K562 (cell line): ENCODE data around the gene CNTN5. TPM values are rescaled to one million over a fixed set of nuclear protein-coding genes. Genes with fewer than 3 reads are reported as not detected.

Experiments used
- ATAC-seq: fragments of 200-7000 bp; cut with Tn5 transposase; 3 replicates; pipeline ENCODE4 v1.9.1; 2020; ENCODE audit warnings: moderate library complexity
- BruUV-seq: library from RNA; stranded (reverse); fragments of 400-500 nt; replicated peaks from 2 replicates; lab custom pipeline; 2021; lab: Mats Ljungman, UMichigan
- CTCF ChIA-PET: fragments of 300-600 bp; formaldehyde crosslinking; extraction: SDS; loops from one replicate; lab custom pipeline; 2021; ENCODE audit warnings: low intra/inter-chr PET ratio; lab: Yijun Ruan, JAX
- POLR2A ChIA-PET: fragments of 300-600, 350-650 bp; sonication (Branson Sonifier 250); formaldehyde crosslinking; extraction: SDS; loops from one replicate; lab custom pipeline; 2021; ENCODE audit warnings: antibody characterized with exemption, inconsistent platforms; lab: Yijun Ruan, JAX
- DNase-seq, 4 experiments: peaks; one replicate each; pipeline versions ENCODE4 v3.0.0 to v3.0.0-alpha.2; 2011 to 2018; ENCODE audit warnings: low spot score in 3 of 4, mixed read lengths in 3 of 4; ENCODE audit errors: extremely low read depth in 1 of 4
- FAIRE-seq: peaks from 2 replicates; lab custom pipeline; 2011; peaks lifted over from hg19 to GRCh38; lab: Jason Lieb, UNC
- H2AFZ ChIP-seq: 2 replicates; pipeline ENCODE4 v1.6.0; 2011; ENCODE audit warnings: low read depth, low read length, control low read depth, inconsistent platforms
- H3K27ac ChIP-seq: fragments of 200-600 bp; 3 replicates; pipeline ENCODE4 v1.8.0; 2011; ENCODE audit warnings: low read depth, mild to moderate bottlenecking, control low read depth, inconsistent platforms, low read length, moderate library complexity, mixed read lengths; ENCODE audit errors: extremely low read depth
- H3K27me3 ChIP-seq, 2 experiments: fragments of 300-600 bp in 1 of 2; 2 replicates in 1 of 2; 3 replicates in 1 of 2; pipeline versions ENCODE4 v1.6.0 to v1.8.0; 2011; ENCODE audit warnings: inconsistent platforms in 2 of 2, low read length in 2 of 2, mild to moderate bottlenecking in 1 of 2, mixed read lengths in 1 of 2, moderate library complexity in 1 of 2; ENCODE audit not compliant: control insufficient read depth in 2 of 2, insufficient read depth in 2 of 2
- H3K36me3 ChIP-seq: fragments of 300-600 bp; 3 replicates; pipeline ENCODE4 v1.8.0; 2011; ENCODE audit warnings: mild to moderate bottlenecking, low read length, inconsistent platforms; ENCODE audit not compliant: control insufficient read depth, insufficient read depth
- H3K4me1 ChIP-seq, 2 experiments: fragments of 200-600 bp in 1 of 2; replicated peaks in 1 of 2; 2 replicates in 1 of 2; 3 replicates in 1 of 2; pipeline versions ENCODE4 v1.5.1 to v1.8.0; 2011; ENCODE audit warnings: inconsistent platforms in 2 of 2, low read length in 2 of 2, mild to moderate bottlenecking in 1 of 2, mixed read lengths in 1 of 2, moderate library complexity in 1 of 2; ENCODE audit not compliant: control insufficient read depth in 2 of 2, insufficient read depth in 2 of 2
- H3K4me2 ChIP-seq: 2 replicates; pipeline ENCODE4 v1.6.1; 2011; ENCODE audit warnings: low read length, control low read depth, inconsistent platforms, mixed read lengths; ENCODE audit not compliant: insufficient read depth
- H3K4me3 ChIP-seq: fragments of 200-600 bp; sonication (generic), shearing (Covaris generic); 2 replicates; pipeline ENCODE4 v1.5.1; 2016; ENCODE audit warnings: control low read depth, inconsistent platforms
- H3K79me2 ChIP-seq: fragments of 200-600 bp; 3 replicates; pipeline ENCODE4 v1.8.0; 2011; ENCODE audit warnings: low read length, inconsistent platforms; ENCODE audit not compliant: control insufficient read depth, insufficient read depth
- H3K9ac ChIP-seq, 2 experiments: 2 replicates each; pipeline versions ENCODE4 v1.6.0 to v1.6.1; 2011; ENCODE audit warnings: low read depth in 2 of 2, low read length in 2 of 2, control low read depth in 1 of 2, inconsistent platforms in 1 of 2, mild to moderate bottlenecking in 1 of 2, mixed read lengths in 1 of 2; ENCODE audit not compliant: insufficient read depth in 1 of 2
- H3K9me1 ChIP-seq: one replicate; pipeline ENCODE4 v1.6.0; 2011; ENCODE audit warnings: inconsistent platforms, mild to moderate bottlenecking, low read length, moderate library complexity; ENCODE audit not compliant: control insufficient read depth, insufficient read depth
- H3K9me3 ChIP-seq: replicated peaks from 2 replicates; pipeline ENCODE4 v1.5.1; 2011; ENCODE audit warnings: low read depth, low read length, inconsistent platforms; ENCODE audit not compliant: control insufficient read depth, insufficient read depth
- H4K20me1 ChIP-seq: replicated peaks from 2 replicates; pipeline ENCODE4 v1.6.1; 2011; ENCODE audit warnings: low read length, inconsistent platforms, mixed read lengths; ENCODE audit not compliant: control insufficient read depth, insufficient read depth
- FOS ChIP-seq: IDR thresholded peaks from 3 replicates; pipeline ENCODE4 v1.6.1; 2011; ENCODE audit not compliant: insufficient read length; ENCODE audit errors: extremely low read depth
- FOSL1 ChIP-seq: fragments of 200-800 bp; sonication (Bioruptor generic); conservative IDR thresholded peaks from 2 replicates; pipeline ENCODE4 v1.6.1; 2016; ENCODE audit warnings: missing genetic modification characterization, missing compliant biosample characterization
- HDGF ChIP-seq: fragments of 450-650 bp; IDR thresholded peaks from 2 replicates; pipeline ENCODE4 v1.6.1; 2016
- MXI1 ChIP-seq: IDR thresholded peaks from 2 replicates; pipeline ENCODE4 v1.6.1; 2011; ENCODE audit warnings: low read depth, mild to moderate bottlenecking, improper control_type of control experiment, low read length
- NFXL1 ChIP-seq: fragments of 450-650 bp; formaldehyde crosslinking; IDR thresholded peaks from 2 replicates; pipeline ENCODE4 v1.4.0; 2021; ENCODE audit warnings: mild to moderate bottlenecking
- NONO ChIP-seq, 2 experiments: fragments of 200-400 bp in 1 of 2; fragments of 450-650 bp in 1 of 2; formaldehyde crosslinking in 1 of 2; IDR thresholded peaks; 2 replicates each; pipeline ENCODE4 v1.6.1; 2017; ENCODE audit warnings: low read depth in 2 of 2, mild to moderate bottlenecking in 2 of 2, moderate library complexity in 2 of 2, low read length in 1 of 2
- POLR2AphosphoS2 ChIP-seq: IDR thresholded peaks from 2 replicates; pipeline ENCODE4 v1.6.1; 2012; ENCODE audit warnings: low read length, improper control_type of control experiment
- RCOR1 ChIP-seq, 2 experiments: IDR thresholded peaks; 2 replicates each; pipeline ENCODE4 v1.6.1; 2012; ENCODE audit warnings: low read depth in 2 of 2, low read length in 2 of 2, borderline replicate concordance in 1 of 2, improper control_type of control experiment in 1 of 2
- SAP30 ChIP-seq: fragments of 200-600 bp; sonication (generic); IDR thresholded peaks from 2 replicates; pipeline ENCODE4 v1.6.1; 2012; ENCODE audit warnings: borderline replicate concordance, low read depth, mild to moderate bottlenecking, moderate library complexity, low read length, control low read depth, inconsistent platforms; ENCODE audit not compliant: insufficient read depth, poor library complexity, severe bottlenecking
- SIX5 ChIP-seq, 2 experiments: IDR thresholded peaks; 2 replicates each; pipeline ENCODE4 v1.6.1; 2011; ENCODE audit warnings: low read length in 2 of 2, borderline replicate concordance in 1 of 2, low read depth in 1 of 2, mild to moderate bottlenecking in 1 of 2, moderate library complexity in 1 of 2; ENCODE audit not compliant: insufficient read depth in 1 of 2
- SMAD4 ChIP-seq: fragments of 250-450 bp; sonication (Bioruptor Pico); conservative IDR thresholded peaks from 2 replicates; pipeline ENCODE4 v1.8.0; 2021; ENCODE audit warnings: inconsistent platforms, mild to moderate bottlenecking, moderate library complexity
- ZNF780A ChIP-seq: fragments of 250-450 bp; sonication (Bioruptor Pico); IDR thresholded peaks from 2 replicates; pipeline ENCODE4 v1.5.0; 2021; ENCODE audit warnings: mild to moderate bottlenecking
- WGBS: fragments of 100-300 bp; shearing (Covaris generic); methylation state at CpG from one replicate; pipeline ENCODE4 v1.1.6; 2016; ENCODE audit warnings: low coverage, mixed read lengths; ENCODE audit not compliant: insufficient coverage; ENCODE audit errors: missing lambda C conversion rate; 5-methylcytosine and 5-hydroxymethylcytosine counted together
- in situ Hi-C: fragments of 300-500 bp; cut with MboI; formaldehyde crosslinking; loops from 4 replicates; pipeline ENCODE4 v1.15.0; 2018; ENCODE audit warnings: inconsistent platforms, mixed read lengths
- intact Hi-C: fragments of 100-400 bp; cut with micrococcal nuclease; formaldehyde crosslinking; loops from 2 replicates; pipeline ENCODE4 v1.14.2; 2022
- polyA plus RNA-seq, 8 experiments: library from polyadenylated mRNA; depleted of rRNA in 4 of 8; stranded (reverse) in 5 of 8; unstranded in 3 of 8; fragments of >200 nt; fragmentation: Nextera tagmentation in 2 of 8; fragmentation: Illumina TruSeq in 1 of 8; extraction: Ambion mirVana in 2 of 8; extraction: Trizol in 1 of 8; gene quantifications; 2 replicates each; pipeline versions ENCODE4 v1.2.1 to v1.2.3, GENCODE V29; 2011 to 2014; ENCODE audit warnings: inconsistent platforms in 1 of 8, missing spikeins in 1 of 8
- total RNA-seq, 7 experiments: library from RNA; depleted of rRNA in 6 of 7; stranded (reverse); fragments of >200 nt in 6 of 7; fragmentation: Illumina TruSeq in 2 of 7; extraction: Trizol in 2 of 7; gene quantifications; 2 replicates each; pipeline versions ENCODE4 v1.2.1 to v1.2.3, GENCODE V29; 2011 to 2021; ENCODE audit warnings: low replicate concordance in 1 of 7
- TF ChIP-seq, protein P1 (sequence below): fragments of 450-650 bp; IDR thresholded peaks from 2 replicates; pipeline ENCODE4 v1.6.1; 2016; ENCODE audit warnings: low read depth, mild to moderate bottlenecking, moderate library complexity

Gene CNTN5
- total and polyA plus RNA-seq, 9 of the 15 experiments (the other 6 are each of a cell fraction or from before 2014, with no cell fraction given), result 0.03 TPM; not detected in 8

- TF ChIP-seq HDGF (no peak), NONO (IDR thresholded peaks at IDR 0.05; ENCODE audit: low read depth in 2 of 2, low read length in 1 of 2) (no peak), SMAD4 (CRISPR knock-in tag) (no peak)
Observed at GRCh38 chr11:99548264-99548663, 527.5 kb downstream of the CNTN5 start (continued).

DNA sequence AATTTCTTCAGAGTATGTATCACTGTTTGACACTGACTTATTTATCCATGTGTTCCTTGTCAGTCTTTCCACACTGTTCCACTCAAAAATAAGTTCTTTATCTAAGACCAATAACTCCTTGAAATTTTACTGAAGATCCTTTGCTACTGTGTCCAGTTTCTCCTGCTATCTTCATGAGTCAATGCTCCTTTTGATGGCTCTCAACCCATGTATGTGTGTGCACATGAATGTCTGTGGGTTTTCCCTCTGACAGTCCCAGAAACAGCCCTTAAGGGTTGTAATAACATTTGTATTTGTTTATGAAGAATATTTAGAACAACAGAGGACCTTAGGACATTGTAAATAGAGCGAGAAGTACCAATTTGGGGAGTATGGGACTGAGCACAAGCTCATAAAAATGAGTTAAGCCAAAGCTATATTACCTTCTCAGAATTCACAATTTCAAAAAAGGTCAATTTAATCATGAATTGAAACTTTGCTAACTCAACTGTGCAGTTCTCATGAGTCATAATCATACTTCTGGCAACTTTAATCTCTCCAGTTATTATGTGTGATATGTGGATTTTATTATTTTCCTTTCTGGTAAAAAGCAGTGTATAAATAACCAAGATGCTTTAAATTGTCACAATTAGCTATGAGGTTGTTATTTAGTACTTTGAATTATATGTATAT is 533.6 kb downstream of the CNTN5 start:
- ATAC-seq (no peak), FAIRE-seq (no peak), DNase-seq (no peak)
- no peak overlapping the region for H3K4me3 ChIP-seq
- no peaks in the 10 kb centered on the region for H3K4me1 ChIP-seq
- H3K9me3 ChIP-seq, result no peaks in the 10 kb centered on the region; the same call in none of the 2 replicates
- no peak for TF ChIP-seq ZNF780A (CRISPR knock-in tag)
- no peak for TF ChIP-seq SAP30
- TF ChIP-seq SIX5 (IDR thresholded peaks at IDR 0.05; ENCODE audit: borderline replicate concordance in 1 of 2, insufficient read depth in 1 of 2, low read depth in 1 of 2, low read length in 2 of 2), result no peak
- no peak for TF ChIP-seq MXI1
- TF ChIP-seq RCOR1 (IDR thresholded peaks at IDR 0.05; ENCODE audit: borderline replicate concordance in 1 of 2, low read depth in 2 of 2, low read length in 2 of 2), result no peak
- no peak for TF ChIP-seq NFXL1
- no peak for TF ChIP-seq POLR2AphosphoS2
- no peak for TF ChIP-seq FOSL1 (tag)
- no peak for TF ChIP-seq FOS
- TF ChIP-seq, protein P1, sequence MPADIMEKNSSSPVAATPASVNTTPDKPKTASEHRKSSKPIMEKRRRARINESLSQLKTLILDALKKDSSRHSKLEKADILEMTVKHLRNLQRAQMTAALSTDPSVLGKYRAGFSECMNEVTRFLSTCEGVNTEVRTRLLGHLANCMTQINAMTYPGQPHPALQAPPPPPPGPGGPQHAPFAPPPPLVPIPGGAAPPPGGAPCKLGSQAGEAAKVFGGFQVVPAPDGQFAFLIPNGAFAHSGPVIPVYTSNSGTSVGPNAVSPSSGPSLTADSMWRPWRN, result no peak
- intact Hi-C loops, result no loop called here
- H3K4me2 ChIP-seq, result no peak overlapping the region
- H4K20me1 ChIP-seq, result no peaks in the 10 kb centered on the region
- CTCF ChIA-PET, result no interaction called here
- no TSS peak for BruUV-seq
- POLR2A ChIA-PET, result no interaction called here
- H3K9ac ChIP-seq, result no peak overlapping the region
- WGBS, result 0% methylated on average over 1 of the region's 1 CpG
- no peaks in the 10 kb centered on the region for H3K79me2 ChIP-seq
- no peaks in the 10 kb centered on the region for H3K36me3 ChIP-seq
- H3K27me3 ChIP-seq, result no peaks in the 10 kb centered on the region
- H2AFZ ChIP-seq, result no peak overlapping the region
- no peak overlapping the region for H3K27ac ChIP-seq
- in situ Hi-C loops, result no loop called here
- no peaks in the 10 kb centered on the region for H3K9me1 ChIP-seq
